GM12891 (cell line): ENCODE measurements around the gene HOPX.

Experiments used
- PAX5 ChIP-seq: IDR thresholded peaks from 2 replicates; pipeline ENCODE4 v1.6.1; 2011; ENCODE audit warnings: low read length, moderate library complexity, mild to moderate bottlenecking; ENCODE audit not compliant: insufficient read depth, severe bottlenecking
- POLR2A ChIP-seq: IDR thresholded peaks from 2 replicates; pipeline ENCODE4 v1.6.1; 2011; ENCODE audit warnings: low read depth, low read length, control low read depth
- POLR2AphosphoS5 ChIP-seq: IDR thresholded peaks from 2 replicates; pipeline ENCODE4 v1.6.1; 2011; ENCODE audit warnings: low read depth, low read length, control low read depth
- SPI1 ChIP-seq: IDR thresholded peaks from 2 replicates; pipeline ENCODE4 v1.6.1; 2011; ENCODE audit warnings: low read depth, low read length, control low read depth
- TAF1 ChIP-seq: IDR thresholded peaks from 2 replicates; pipeline ENCODE4 v1.6.1; 2011; ENCODE audit warnings: low read depth, low read length, control low read depth

- no peak for TF ChIP-seq POLR2A
- no peak for TF ChIP-seq TAF1
- no peak for TF ChIP-seq POLR2AphosphoS5
- no peak for TF ChIP-seq PAX5
- TF ChIP-seq SPI1: no peak
These were observed 18.2 kb downstream of the HOPX start for GRCh38 chr4:56662782-56663468.
